Hematopoietic multipotent progenitor cell treated with erythropoietin and hydrocortisone succinate and interleukin-3 and kit ligand, for 15 days (in vitro differentiated cells): ENCODE measurements around the gene WDR26.
"Not testable (repeated sequence)": the region's sequence is repeated elsewhere in the genome, so short reads cannot be mapped to it uniquely, and the experiment has no call there.

ENCODE experiments used
- DNase-seq: peaks from one replicate; pipeline ENCODE4 v3.0.0-alpha.2; 2015; ENCODE audit warnings: low spot score

WDR26 gene

GRCh38 chr1:224392411-224393249 lies 42.0 kb downstream of the WDR26 start:
- peak; percentile 83 for DNase-seq

GRCh38 chr1:224390517-224390916 lies 44.1 kb downstream of the WDR26 start:
- DNase-seq, result no peak

- no peak for DNase-seq
Measured at GRCh38 chr1:224387943-224388342, 46.7 kb downstream of the WDR26 start.

- no peak for DNase-seq
Measured at GRCh38 chr1:224387302-224387912, 47.2 kb downstream of the WDR26 start.

GRCh38 chr1:224383218-224383617 lies 51.4 kb downstream of the WDR26 start:
- no peak for DNase-seq

GRCh38 chr1:224381880-224382548 lies 52.6 kb downstream of the WDR26 start:
- DNase-seq, result no peak

GRCh38 chr1:224380003-224380402 lies 54.6 kb downstream of the WDR26 start:
- no peak for DNase-seq

GRCh38 chr1:224378855-224379631 lies 55.6 kb downstream of the WDR26 start:
- DNase-seq, result no peak

GRCh38 chr1:224377676-224378006 lies 57.0 kb downstream of the WDR26 start:
- no peak for DNase-seq

GRCh38 chr1:224375059-224375458 lies 59.5 kb downstream of the WDR26 start:
- DNase-seq, result no peak

GRCh38 chr1:224373008-224373590 lies 61.5 kb downstream of the WDR26 start:
- no peak for DNase-seq

- no peak for DNase-seq
Measured at GRCh38 chr1:224368409-224368808, 66.2 kb downstream of the WDR26 start.

GRCh38 chr1:224359207-224359606 lies 75.4 kb downstream of the WDR26 start:
- no peak for DNase-seq

- no peak for DNase-seq
Measured at GRCh38 chr1:224358237-224358636, 76.4 kb downstream of the WDR26 start.

GRCh38 chr1:224357626-224358124 lies 76.9 kb downstream of the WDR26 start:
- DNase-seq, result no peak

GRCh38 chr1:224356685-224357625 lies 77.6 kb downstream of the WDR26 start, which contains the start of gene CNIH4:
Gene CNIH4, plus strand, starts transcription at chr1:224356879. Its CDS starts 46 bp downstream, at chr1:224356925.
- DNase-seq, result peak; percentile 95

GRCh38 chr1:224353975-224354925 lies 80.3 kb downstream of the WDR26 start:
- no peak for DNase-seq

GRCh38 chr1:224352436-224353085 lies 82.0 kb downstream of the WDR26 start:
- DNase-seq, result not testable (repeated sequence)

- not testable (repeated sequence) for DNase-seq
Measured at GRCh38 chr1:224349716-224350115, 84.9 kb downstream of the WDR26 start.
